Retinal pigment epithelial cell (primary cell): ENCODE results near the gene GLRA1.
A peak's percentile ranks its signal among the peaks of the same experiment; 100 is the strongest.
"Not testable (repeated sequence)": the region's sequence is repeated elsewhere in the genome, so short reads cannot be mapped to it uniquely, and the experiment has no call there.

ENCODE experiments used
- DNase-seq: peaks from one replicate; pipeline ENCODE4 v3.0.0-alpha.2; 2010; ENCODE audit warnings: low read depth
- H3K4me3 ChIP-seq: 2 replicates; pipeline ENCODE4 v1.5.1; 2011; ENCODE audit warnings: mild to moderate bottlenecking, low read length, control low read depth, moderate library complexity
- CTCF ChIP-seq: conservative IDR thresholded peaks from 2 replicates; pipeline ENCODE4 v1.5.1; 2011; ENCODE audit warnings: low read depth, low read length, control low read depth, inconsistent platforms

Gene GLRA1

GRCh38 chr5:151784141-151784540 is 140.5 kb downstream of the GLRA1 start:
- TF ChIP-seq CTCF, result no peak
- H3K4me3 ChIP-seq, result no peak overlapping the region
- DNase-seq, result no peak

- DNase-seq, H3K4me3 ChIP-seq: not testable (repeated sequence)
Observed at GRCh38 chr5:151783664-151784063, 141.0 kb downstream of the GLRA1 start.

GRCh38 chr5:151781201-151781600 is 143.4 kb downstream of the GLRA1 start:
- DNase-seq, result no peak
- no peak for TF ChIP-seq CTCF
- no peak overlapping the region for H3K4me3 ChIP-seq

- no peak for DNase-seq
- TF ChIP-seq CTCF, result no peak
- H3K4me3 ChIP-seq, result no peak overlapping the region
Observed at GRCh38 chr5:151780348-151780747, 144.3 kb downstream of the GLRA1 start.

GRCh38 chr5:151779531-151780125 is 145.0 kb downstream of the GLRA1 start:
- no peak overlapping the region for H3K4me3 ChIP-seq
- no peak for DNase-seq
- TF ChIP-seq CTCF, result no peak

- no peak for TF ChIP-seq CTCF
- DNase-seq, result no peak
- H3K4me3 ChIP-seq, result peak overlapping the region; percentile 94
Observed at GRCh38 chr5:151775025-151775606, 149.5 kb downstream of the GLRA1 start.

- DNase-seq, result no peak
- TF ChIP-seq CTCF, result no peak
- peak overlapping the region; percentile 94 for H3K4me3 ChIP-seq
Observed at GRCh38 chr5:151773951-151774350, 150.7 kb downstream of the GLRA1 start.
